Esophagus (tissue), 2 donors: ENCODE data around the gene POLR1G. TPM values are rescaled to one million over a fixed set of nuclear protein-coding genes. Genes with fewer than 3 reads are reported as not detected.
A peak's percentile ranks its signal among the peaks of the same experiment; 100 is the strongest.

Experiments used
- H3K27ac ChIP-seq, 2 donors: one replicate each; pipeline ENCODE4 v1.5.1; 2013; ENCODE audit warnings: low read depth in 2 of 2, mild to moderate bottlenecking in 2 of 2, inconsistent platforms in 1 of 2, low read length in 1 of 2, moderate library complexity in 1 of 2
- H3K27me3 ChIP-seq, 2 donors: one replicate each; pipeline ENCODE4 v1.6.1; 2013; ENCODE audit warnings: low read length in 2 of 2, control low read depth in 1 of 2, mild to moderate bottlenecking in 1 of 2; ENCODE audit not compliant: insufficient read depth in 2 of 2, control insufficient read depth in 1 of 2
- H3K36me3 ChIP-seq, 2 donors: one replicate each; pipeline ENCODE4 v1.6.1; 2013; ENCODE audit warnings: low read length in 1 of 2; ENCODE audit not compliant: control insufficient read depth in 2 of 2, insufficient read depth in 2 of 2
- H3K4me1 ChIP-seq, 2 donors: one replicate each; pipeline ENCODE4 v1.6.1; 2013; ENCODE audit warnings: low read length in 1 of 2; ENCODE audit not compliant: control insufficient read depth in 2 of 2, insufficient read depth in 2 of 2
- H3K4me3 ChIP-seq, 2 donors: one replicate each; pipeline ENCODE4 v1.5.1; 2013; ENCODE audit warnings: low read length in 2 of 2, mild to moderate bottlenecking in 2 of 2, low read depth in 1 of 2, moderate library complexity in 1 of 2
- H3K9me3 ChIP-seq, 2 donors: one replicate each; pipeline ENCODE4 v1.6.1; 2013; ENCODE audit warnings: mild to moderate bottlenecking in 2 of 2, low read depth in 1 of 2, low read length in 1 of 2, moderate library complexity in 1 of 2; ENCODE audit not compliant: control insufficient read depth in 2 of 2, insufficient read depth in 1 of 2
- WGBS, 2 donors: extraction: QIAGEN DNeasy Blood & Tissue Kit; methylation state at CpG; one replicate each; pipeline ENCODE4 v1.1.7; 2013; 5-methylcytosine and 5-hydroxymethylcytosine counted together
- polyA plus RNA-seq, 2 donors: library from polyadenylated mRNA; stranded (reverse); fragments of 200-250 nt; gene quantifications; one replicate each; pipeline ENCODE4 v1.2.3, GENCODE V29; 2013
- donor health status: healthy with polysubstance abuse.
- donor health status: Bipolar disorder and iron deficiency.

POLR1G gene
- polyA plus RNA-seq, 2 donors: 6.3 to 6.8 TPM

- Histone ChIP-seq H3K4me1 (no peaks in the 10 kb centered on the region), H3K36me3 (peaks cover 8 to 26% of the 10 kb centered on the region in 2 donors)
These were observed 14.4 kb upstream of the POLR1G start for GRCh38 chr19:45391871-45392665.

DNA sequence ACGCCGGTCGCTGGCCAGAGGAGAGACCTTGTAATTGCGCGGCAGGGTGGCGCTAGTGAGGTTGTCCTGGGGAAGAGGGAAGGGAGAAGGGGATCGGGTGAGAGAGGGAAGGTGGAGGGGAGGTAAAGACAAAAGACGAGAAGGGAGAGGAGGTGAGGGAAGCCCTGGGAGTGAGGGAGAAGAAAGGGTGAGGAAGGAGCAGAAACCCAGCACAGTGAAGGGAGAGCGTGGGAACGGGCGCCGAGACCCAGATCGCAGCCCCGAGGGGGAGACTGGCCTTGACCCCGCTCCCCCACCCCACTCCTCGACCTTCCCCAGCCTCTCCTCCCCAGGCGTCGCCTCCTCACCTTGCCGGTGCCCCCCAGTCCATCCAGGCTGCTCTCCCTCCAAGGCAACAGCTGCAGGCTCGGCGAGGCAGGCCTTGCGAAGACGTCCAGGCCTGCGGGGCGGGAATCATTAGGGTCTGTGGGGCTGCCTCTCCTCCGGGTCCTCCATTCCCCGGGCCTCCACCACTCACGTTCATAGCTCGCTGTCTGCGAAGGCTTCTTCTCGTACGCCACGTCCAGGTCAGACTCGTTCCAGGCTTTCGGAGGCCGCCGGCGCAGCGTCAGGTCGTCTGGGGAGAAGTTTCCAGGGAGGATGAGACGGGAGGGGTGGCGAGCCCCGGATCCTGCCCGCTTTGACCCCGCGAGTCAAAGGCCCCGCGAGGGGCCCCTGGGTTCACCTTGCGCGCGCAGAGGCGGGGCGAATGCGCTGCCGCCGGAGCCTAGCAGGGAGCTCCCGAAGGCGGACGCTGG, 10.4 kb upstream of the POLR1G start:
- WGBS, 2 donors: 70 to 76% methylated on average over 53 to 59 of the region's 59 CpGs
- no peaks in the 10 kb centered on the region for H3K27me3 ChIP-seq

More at GRCh38 chr19:45391871-45392665, 14.4 kb upstream of the POLR1G start:
- H3K27me3 ChIP-seq: no peaks in the 10 kb centered on the region
- 93% methylated on average over 21 of the region's 21 CpGs for WGBS, 2 donors
- H3K27ac ChIP-seq: no peak overlapping the region
- no peaks in the 10 kb centered on the region for H3K9me3 ChIP-seq
- no peak overlapping the region for H3K4me3 ChIP-seq

DNA sequence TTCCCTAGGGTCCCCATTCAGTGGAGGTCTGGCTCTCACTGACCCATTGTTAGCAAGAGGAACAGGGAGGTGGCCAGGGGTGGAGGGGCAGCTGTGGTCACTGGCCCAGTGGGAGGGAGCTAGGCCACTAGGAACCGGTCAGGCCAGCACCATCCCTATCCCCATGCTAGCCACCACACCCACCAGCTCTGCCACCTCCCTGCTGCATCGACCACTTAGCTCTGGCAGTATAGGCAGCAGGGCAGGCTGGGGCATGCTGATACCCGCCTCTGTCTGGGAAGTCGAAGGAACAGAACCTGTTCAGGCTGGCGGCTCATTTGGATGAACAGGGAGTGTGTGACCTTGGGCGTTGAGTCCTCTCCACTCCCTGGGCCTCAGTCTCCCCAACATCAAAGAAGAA, 6.3 kb upstream of the POLR1G start:
- H3K27ac ChIP-seq: peak overlapping the region; percentile 53 to 81
- H3K4me3 ChIP-seq: no peak overlapping the region
- H3K4me1 ChIP-seq: peaks cover 2 to 3% of the 10 kb centered on the region in 2 donors
- peaks cover 8 to 16% of the 10 kb centered on the region in 2 donors for H3K36me3 ChIP-seq
- no peaks in the 10 kb centered on the region for H3K9me3 ChIP-seq
- 40 to 49% methylated on average over 6 of the region's 6 CpGs for WGBS, 2 donors
- no peaks in the 10 kb centered on the region for H3K27me3 ChIP-seq

More for the DNA sequence above, 10.4 kb upstream of the POLR1G start:
- no peak overlapping the region for H3K27ac ChIP-seq
- peaks cover 2 to 3% of the 10 kb centered on the region in 2 donors for H3K4me1 ChIP-seq
- H3K4me3 ChIP-seq: no peak overlapping the region
- no peaks in the 10 kb centered on the region for H3K9me3 ChIP-seq
- H3K36me3 ChIP-seq: peaks cover 8 to 24% of the 10 kb centered on the region in 2 donors

- H3K36me3 ChIP-seq: peaks cover 0 to 3% of the 10 kb centered on the region in 2 donors
- peak overlapping the region; percentile 98 to 99 for H3K27ac ChIP-seq
- no peaks in the 10 kb centered on the region for H3K27me3 ChIP-seq
- H3K4me3 ChIP-seq: peak overlapping the region in 1 of 2 donors; percentile 93
- peaks cover 2 to 3% of the 10 kb centered on the region in 2 donors for H3K4me1 ChIP-seq
- no peaks in the 10 kb centered on the region for H3K9me3 ChIP-seq
- WGBS, 2 donors: 82 to 87% methylated on average over 6 of the region's 6 CpGs
These were observed 4.6 kb upstream of the POLR1G start for GRCh38 chr19:45401815-45402214.

GRCh38 chr19:45402298-45403061, 4.0 kb upstream of the POLR1G start:
- no peaks in the 10 kb centered on the region for H3K9me3 ChIP-seq
- H3K27ac ChIP-seq: peak overlapping the region; percentile 98 to 99
- WGBS, 2 donors: 16% methylated on average over 29 to 40 of the region's 40 CpGs
- H3K4me1 ChIP-seq: peaks cover 2 to 3% of the 10 kb centered on the region in 2 donors
- no peaks in the 10 kb centered on the region for H3K27me3 ChIP-seq
- H3K36me3 ChIP-seq: no peaks in the 10 kb centered on the region
- H3K4me3 ChIP-seq: peak overlapping the region; percentile 9 to 93

DNA sequence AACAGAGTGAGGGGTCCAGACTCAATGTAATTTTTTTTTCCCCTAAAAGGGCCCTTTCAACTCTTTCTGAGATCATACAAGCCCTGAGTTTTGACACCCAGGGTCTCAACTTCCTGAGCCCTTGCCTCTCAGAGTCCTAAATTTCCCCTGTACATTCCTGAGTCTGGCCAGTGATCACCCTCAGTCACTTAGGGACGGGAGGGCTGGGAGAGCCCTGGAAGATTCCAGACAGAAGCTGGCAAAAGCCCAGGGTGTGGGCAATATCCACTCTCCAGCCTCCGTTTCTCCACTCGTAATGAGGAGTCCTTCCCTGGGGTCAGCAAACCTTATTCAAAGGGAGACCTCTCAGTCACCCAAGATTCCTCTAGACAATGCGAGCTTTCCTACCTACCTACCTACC, 3.2 kb upstream of the POLR1G start:
- peak overlapping the region; percentile 98 to 99 for H3K27ac ChIP-seq
- peak overlapping the region; percentile 84 to 93 for H3K4me3 ChIP-seq
- H3K36me3 ChIP-seq: no peaks in the 10 kb centered on the region
- 46 to 52% methylated on average over 4 of the region's 4 CpGs for WGBS, 2 donors
- no peaks in the 10 kb centered on the region for H3K27me3 ChIP-seq
- peaks cover 2 to 3% of the 10 kb centered on the region in 2 donors for H3K4me1 ChIP-seq
- H3K9me3 ChIP-seq: no peaks in the 10 kb centered on the region

- H3K4me3 ChIP-seq: peak overlapping the region; percentile 84 to 93
- H3K36me3 ChIP-seq: no peaks in the 10 kb centered on the region
- WGBS, 2 donors: 19 to 21% methylated on average over 25 of the region's 25 CpGs
- H3K9me3 ChIP-seq: no peaks in the 10 kb centered on the region
- peak overlapping the region; percentile 98 to 99 for H3K27ac ChIP-seq
- peaks cover 0 to 3% of the 10 kb centered on the region in 2 donors for H3K4me1 ChIP-seq
- no peaks in the 10 kb centered on the region for H3K27me3 ChIP-seq
These were observed 2.5 kb upstream of the POLR1G start for GRCh38 chr19:45403781-45404556.

GRCh38 chr19:45404557-45405434, 1.6 kb upstream of the POLR1G start, which contains the start of gene PPP1R13L:
PPP1R13L (minus strand) TSS chr19:45405069; CDS start chr19:45398318, 6,751 bp downstream.
- peak within 1 kb of the TSS; percentile 98 to 99 for H3K27ac ChIP-seq
- H3K36me3 ChIP-seq: no peaks in the 10 kb centered on the region
- H3K9me3 ChIP-seq: no peaks in the 10 kb centered on the region
- peaks cover 0 to 3% of the 10 kb centered on the region in 2 donors for H3K4me1 ChIP-seq
- peak within 1 kb of the TSS; percentile 84 to 93 for H3K4me3 ChIP-seq
- 5 to 6% methylated on average over 46 of the region's 46 CpGs for WGBS, 2 donors
- H3K27me3 ChIP-seq: no peaks in the 10 kb centered on the region
